Neural progenitor cell (in vitro differentiated cells): ENCODE results near the gene FAIM.

Source experiments
- CTCF ChIP-seq: fragments of 200-600 bp; sonication (generic); IDR thresholded peaks from 2 replicates; pipeline ENCODE4 v1.5.1; 2017; ENCODE audit warnings: antibody characterized with exemption, mild to moderate bottlenecking
- EZH2phosphoT487 ChIP-seq: fragments of 200-600 bp; sonication (generic); IDR thresholded peaks from 2 replicates; pipeline ENCODE4 v1.6.1; 2017; ENCODE audit warnings: antibody characterized with exemption

GRCh38 chr3:138588445-138588844, 20.1 kb upstream of the FAIM start:
- TF ChIP-seq CTCF (no peak), EZH2phosphoT487 (no peak)
